ENCODE results near the gene FGGY.

The FGGY gene

DNA sequence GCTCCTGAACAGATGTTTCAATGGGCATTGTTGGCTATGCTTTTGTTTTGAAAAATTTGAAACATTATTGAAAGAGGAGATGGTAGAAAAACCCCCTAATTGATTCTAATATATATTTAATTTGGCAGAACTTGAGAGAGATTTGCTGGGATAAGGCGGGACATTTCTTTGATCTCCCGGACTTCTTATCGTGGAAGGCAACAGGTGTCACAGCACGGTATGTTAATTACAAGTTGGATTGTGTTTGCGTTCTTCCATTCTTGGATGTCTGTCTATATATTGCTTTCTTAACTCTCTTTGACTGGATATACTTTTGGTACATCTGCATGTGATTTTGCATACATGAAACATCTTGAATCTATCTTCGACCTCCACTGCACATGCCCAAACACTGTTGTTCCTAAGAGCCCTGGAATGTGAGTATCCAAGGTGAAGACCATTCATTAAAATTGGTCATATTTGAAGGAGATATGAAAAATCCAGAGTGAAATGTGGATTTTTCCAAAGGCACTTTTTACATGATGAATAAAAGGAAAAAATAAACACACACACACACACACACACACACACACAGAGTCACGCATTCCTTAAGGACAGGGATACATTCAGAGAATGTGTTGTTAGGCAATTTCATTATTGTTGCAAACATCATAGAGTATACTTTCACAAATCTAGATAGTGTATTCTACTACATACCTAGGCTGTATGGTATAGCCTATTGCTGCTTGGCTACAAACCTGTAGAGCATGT is 81.9 kb downstream of the FGGY start:
- FAIRE-seq: no peak
- DNase-seq (ENCODE audit: low spot score): no peak

GRCh38 chr1:59379371-59379728 is 82.5 kb downstream of the FGGY start:
- DNase-seq (ENCODE audit: low spot score) (no peak), FAIRE-seq (no peak)

- FAIRE-seq (no peak), DNase-seq (ENCODE audit: low spot score) (no peak)
These were observed 87.1 kb downstream of the FGGY start for GRCh38 chr1:59383963-59384362.

- no peak for DNase-seq (ENCODE audit: low spot score)
- no peak for FAIRE-seq
These were observed 87.5 kb downstream of the FGGY start for GRCh38 chr1:59384443-59384842.

GRCh38 chr1:59388191-59388590 is 91.3 kb downstream of the FGGY start:
- FAIRE-seq (no peak), DNase-seq (ENCODE audit: low spot score) (no peak)

DNA sequence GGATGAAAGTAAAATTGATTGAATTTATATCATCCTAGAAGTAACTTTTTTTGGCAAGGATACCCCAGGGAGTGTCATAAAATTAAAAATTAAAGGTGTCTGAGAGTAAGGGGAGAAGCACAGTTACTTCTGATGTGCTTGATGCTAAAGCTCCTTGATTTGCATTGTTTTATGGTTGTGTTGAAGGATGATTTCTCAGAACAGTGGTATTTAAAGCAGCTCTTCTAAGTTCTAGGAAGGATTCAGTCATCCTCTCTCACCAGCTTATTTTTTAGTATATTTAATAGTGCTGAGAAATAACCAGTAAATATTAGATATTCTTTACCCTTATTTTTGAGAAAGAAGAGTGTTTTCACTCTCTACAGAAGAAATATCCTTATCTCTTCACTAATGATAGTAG is 93.0 kb downstream of the FGGY start:
- FAIRE-seq (no peak), DNase-seq (ENCODE audit: low spot score) (no peak)

DNA sequence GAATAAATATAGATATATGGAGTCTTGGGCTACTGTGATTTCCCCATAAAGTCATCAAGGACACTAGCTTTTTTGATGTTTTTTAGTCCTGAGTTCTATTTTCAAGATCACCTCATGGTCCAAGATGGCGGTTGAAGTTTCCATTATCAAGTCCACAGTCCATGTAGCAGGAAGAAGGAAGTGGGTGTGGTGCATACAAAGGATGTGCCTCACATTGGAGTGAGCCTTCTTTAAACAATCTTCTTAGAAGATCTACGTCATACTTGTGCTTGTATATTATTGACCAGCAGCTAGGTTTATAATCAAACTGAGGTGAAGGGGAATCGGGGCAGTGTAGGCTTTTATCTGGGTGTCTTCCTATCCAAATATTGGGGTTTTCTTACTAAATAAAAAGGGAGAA is 93.4 kb downstream of the FGGY start:
- FAIRE-seq: no peak
- DNase-seq (ENCODE audit: low spot score): no peak

DNA sequence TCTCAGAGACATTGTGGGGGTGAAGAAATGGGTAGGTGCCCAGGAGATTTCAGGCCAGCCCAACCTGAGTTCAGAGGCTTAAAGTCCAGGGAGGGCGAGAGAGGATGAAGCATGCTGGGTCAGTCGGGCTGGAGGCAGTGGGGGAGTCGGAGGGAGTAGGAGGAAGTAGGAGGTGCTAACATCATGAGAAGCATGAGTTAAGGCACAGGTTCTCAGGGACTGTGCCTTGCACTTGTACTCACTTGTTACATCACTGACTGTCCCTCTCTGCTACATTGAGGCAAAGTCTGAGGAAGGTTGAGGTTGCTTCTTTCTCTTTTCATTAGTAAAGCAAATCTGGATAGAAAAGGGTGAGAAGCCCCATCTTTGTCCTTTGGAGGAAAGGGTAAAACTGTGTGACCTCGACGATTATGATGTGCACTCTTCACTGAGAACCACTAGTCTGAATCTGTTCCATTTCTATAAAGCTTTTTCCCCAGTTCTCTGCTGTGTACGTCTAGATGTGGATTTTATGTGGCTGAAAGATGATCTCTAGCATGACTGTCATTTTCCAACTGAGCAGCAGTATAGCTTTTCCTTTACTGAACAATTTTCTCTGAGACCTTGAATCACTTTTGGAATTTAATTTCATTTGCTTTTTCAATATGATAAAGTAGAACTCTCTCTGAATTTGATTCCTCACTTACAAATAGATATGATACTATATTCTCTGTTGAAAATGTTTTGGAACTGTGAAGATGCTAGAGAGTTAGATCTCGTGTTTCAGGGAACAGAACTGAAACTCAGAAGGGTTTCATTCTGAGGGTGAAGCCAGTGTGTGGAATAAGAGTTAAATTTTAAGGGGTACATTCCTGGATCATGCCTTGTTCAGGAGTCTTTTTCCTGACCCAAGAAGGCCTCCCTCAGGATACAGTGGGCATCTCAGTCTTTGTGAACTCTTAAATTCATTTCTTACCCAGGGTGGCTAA is 94.6 kb downstream of the FGGY start:
- no peak for FAIRE-seq
- no peak for DNase-seq (ENCODE audit: low spot score)

DNA sequence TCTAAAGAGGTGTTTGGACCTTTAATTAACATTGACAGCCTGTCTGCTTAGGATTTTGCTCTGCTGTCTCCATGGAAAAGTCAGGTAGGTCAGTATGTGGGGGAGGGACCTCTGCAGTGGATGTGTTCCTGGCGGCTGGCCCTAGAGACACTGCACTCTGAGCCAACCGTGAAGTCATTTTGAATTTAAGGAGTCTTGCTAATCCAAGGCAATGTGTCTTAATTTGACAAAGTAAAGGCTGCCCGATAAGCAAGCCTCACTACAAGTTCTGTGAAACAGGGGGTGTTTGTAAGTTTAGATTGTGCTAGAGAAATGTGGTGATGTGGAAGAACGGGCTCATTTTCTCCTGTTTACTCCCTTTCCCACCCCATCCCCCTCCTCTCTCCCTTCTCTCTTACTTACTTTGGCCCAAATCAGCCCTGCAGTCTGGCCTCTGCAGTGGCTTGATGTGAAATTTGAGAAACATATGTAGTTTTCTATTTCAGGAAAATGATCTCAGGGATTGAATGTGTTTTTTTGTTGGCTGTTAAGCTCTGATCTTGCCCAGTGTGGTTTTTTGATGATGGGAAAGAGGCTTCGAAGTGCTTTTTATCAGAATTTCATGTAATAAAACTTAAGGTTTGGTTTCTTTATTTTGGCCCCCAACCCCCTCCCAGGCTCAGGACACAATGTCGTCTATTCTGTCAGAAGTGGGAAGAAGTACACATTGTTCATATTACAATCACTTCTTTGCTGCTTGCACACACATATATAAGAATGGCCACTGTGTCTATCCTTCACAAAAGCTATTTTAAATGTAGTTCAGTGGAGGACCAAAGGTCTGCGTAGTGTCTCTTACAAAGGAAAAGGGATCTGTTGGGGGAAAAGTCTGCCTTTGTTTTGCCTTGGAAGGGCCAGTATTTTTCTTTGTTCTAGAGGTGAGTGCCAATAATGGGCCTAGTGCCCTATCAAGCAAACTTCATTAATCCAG is 96.6 kb downstream of the FGGY start:
- FAIRE-seq: no peak
- no peak for DNase-seq (ENCODE audit: low spot score)

- DNase-seq (ENCODE audit: low spot score) (no peak), FAIRE-seq (no peak)
These were observed 98.0 kb downstream of the FGGY start for GRCh38 chr1:59394706-59395425.

- FAIRE-seq: no peak
- DNase-seq (ENCODE audit: low spot score): no peak
These were observed 99.5 kb downstream of the FGGY start for GRCh38 chr1:59396387-59396786.

DNA sequence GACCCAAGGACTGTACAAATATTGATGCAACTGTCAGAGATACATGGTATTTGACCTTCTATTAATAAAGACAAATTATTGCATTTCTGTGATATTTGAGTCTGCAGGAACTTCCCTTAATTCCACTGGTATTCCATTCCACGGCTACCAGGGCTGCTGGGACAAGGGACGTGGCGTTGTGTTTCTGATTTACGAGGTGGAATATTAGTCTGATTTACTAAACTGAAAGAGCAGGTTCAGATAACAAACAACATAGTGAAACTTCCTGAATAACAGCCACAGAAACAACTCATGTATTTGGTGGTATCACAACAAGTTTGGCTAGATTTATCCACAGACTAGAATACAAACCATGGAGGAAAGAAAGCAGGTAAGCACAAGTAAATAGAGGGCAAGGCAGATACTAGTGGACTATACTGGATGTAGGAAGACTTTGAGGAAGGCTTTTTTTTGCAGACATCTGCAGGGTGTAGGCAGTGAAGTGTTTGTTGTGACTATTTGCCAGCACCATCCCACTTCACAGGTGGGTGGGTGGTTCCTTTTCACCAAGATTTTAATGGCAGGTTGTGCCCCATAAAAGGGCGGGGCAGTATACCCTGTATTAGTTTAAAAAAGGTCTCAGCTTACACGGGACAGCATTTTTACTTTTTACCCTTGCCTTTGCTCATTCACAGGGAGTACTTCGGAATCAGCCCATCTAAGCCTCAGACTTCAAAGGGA is 100.4 kb downstream of the FGGY start:
- DNase-seq (ENCODE audit: low spot score): no peak
- FAIRE-seq: no peak

DNA sequence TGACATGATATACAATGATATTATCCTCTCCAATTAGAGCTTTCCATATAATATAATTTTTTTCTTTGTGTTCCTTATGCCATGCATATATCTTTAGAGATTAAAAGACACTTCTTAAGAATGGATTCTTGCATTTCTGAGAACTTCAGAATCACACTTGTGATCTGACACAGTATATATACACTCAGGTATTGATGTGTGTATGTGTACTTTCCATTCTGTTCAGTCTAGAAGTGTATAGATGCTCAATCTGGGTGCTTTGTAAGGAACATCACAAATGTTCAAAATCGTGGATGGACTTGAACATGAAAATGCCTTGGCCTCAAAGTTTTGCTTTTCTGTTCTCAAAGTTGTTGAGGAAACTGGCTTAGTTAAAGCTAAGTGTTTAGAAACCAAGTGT is 102.7 kb downstream of the FGGY start:
- FAIRE-seq (no peak), DNase-seq (ENCODE audit: low spot score) (no peak)

GRCh38 chr1:59401581-59401980 is 104.7 kb downstream of the FGGY start:
- no peak for FAIRE-seq

DNA sequence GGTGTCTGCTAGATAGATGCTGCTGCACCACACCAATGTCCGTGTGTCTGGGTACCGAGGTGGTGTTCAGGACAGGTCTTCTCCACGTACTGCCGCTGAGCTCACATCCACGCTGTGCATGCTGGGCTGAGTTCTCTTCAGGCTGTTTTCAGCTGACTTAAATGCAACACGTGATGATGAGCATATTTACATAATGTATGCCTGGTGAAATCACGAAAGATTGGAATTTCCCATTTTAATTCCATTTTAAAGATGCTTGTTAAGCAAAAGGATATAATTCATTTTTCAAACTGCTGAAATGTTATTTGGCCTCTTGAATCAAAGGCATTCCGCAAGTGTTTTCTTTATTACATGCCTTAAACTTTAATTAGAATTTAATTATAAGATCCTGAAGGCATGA is 107.9 kb downstream of the FGGY start:
- FAIRE-seq: no peak
- no peak for DNase-seq (ENCODE audit: low spot score)

More at GRCh38 chr1:59401581-59401980, 104.7 kb downstream of the FGGY start:
- no peak for DNase-seq (ENCODE audit: low spot score)

- no peak for FAIRE-seq
- no peak for DNase-seq (ENCODE audit: low spot score)
These were observed 109.7 kb downstream of the FGGY start for GRCh38 chr1:59406437-59407164.

DNA sequence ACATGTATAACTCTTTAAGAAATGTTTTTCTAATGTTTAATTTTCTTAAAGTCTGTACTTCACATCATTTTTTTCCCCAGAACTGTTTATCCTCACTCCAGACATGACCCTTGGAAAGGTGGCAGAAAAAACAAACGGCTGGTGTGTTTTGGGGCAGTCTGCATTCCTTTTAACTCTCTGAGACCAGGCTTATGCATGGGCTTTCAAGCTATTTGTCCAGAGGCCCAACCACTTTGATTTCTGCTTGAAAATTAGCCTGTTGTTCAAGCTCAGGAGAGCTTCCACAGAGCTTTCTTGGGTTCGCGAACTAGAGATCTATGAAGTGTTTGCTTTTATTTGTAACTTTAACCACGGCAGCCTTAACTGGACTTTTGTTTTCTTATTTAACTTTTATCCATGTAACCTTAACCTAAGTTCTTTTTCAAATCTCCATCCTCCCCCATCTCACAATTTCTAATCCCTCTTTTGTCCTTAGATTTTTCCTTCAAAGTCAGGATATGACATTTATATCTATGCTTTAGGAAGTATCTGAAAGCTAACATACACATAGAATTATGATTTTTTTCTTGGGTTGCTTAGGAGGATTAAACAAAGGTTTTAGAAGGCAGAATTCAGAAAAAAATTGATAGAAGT is 111.8 kb downstream of the FGGY start:
- DNase-seq (ENCODE audit: low spot score) (no peak), FAIRE-seq (no peak)

DNA sequence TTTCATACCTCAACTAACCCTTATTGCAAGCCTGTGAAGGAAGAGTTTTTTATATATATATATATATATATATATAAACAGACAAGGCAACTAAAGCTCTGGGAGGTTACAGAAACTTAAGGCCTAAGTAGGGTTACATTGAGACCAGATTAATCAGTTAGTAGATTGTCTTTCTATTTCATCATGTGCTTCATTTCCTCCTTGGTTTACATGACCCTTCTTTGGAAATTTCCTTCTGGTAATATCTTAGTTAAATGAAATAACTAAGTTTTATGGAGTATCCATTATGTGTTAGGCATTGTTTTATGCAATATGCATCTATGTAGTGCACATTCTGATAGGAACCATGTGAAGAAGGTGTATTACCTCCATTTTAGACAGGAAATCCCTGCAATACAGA is 112.7 kb downstream of the FGGY start:
- FAIRE-seq: no peak
- DNase-seq (ENCODE audit: low spot score): no peak

- no peak for DNase-seq (ENCODE audit: low spot score)
- FAIRE-seq: no peak
These were observed 113.1 kb downstream of the FGGY start for GRCh38 chr1:59409986-59410385.
